ENCODE results near the gene PSMF1.
"Not testable (repeated sequence)": the region's sequence is repeated elsewhere in the genome, so short reads cannot be mapped to it uniquely, and the experiment has no call there.

Gene PSMF1

GRCh38 chr20:1122388-1123315, 4.2 kb downstream of the PSMF1 start:
- DNase-seq = peak; percentile 31

- no peak for DNase-seq
Measured at GRCh38 chr20:1123666-1124065, 5.3 kb downstream of the PSMF1 start.

- DNase-seq = no peak
Measured at GRCh38 chr20:1124421-1124820, 6.0 kb downstream of the PSMF1 start.

GRCh38 chr20:1125277-1125676, 6.9 kb downstream of the PSMF1 start:
- DNase-seq = no peak

- DNase-seq = no peak
Measured at GRCh38 chr20:1127840-1128239, 9.4 kb downstream of the PSMF1 start.

- no peak for DNase-seq
Measured at GRCh38 chr20:1130058-1130694, 11.8 kb downstream of the PSMF1 start.

- no peak for DNase-seq
Measured at GRCh38 chr20:1130847-1131246, 12.4 kb downstream of the PSMF1 start.

GRCh38 chr20:1131354-1131753, 13.0 kb downstream of the PSMF1 start:
- DNase-seq = no peak

GRCh38 chr20:1134355-1134754, 16.0 kb downstream of the PSMF1 start:
- DNase-seq = no peak

GRCh38 chr20:1134836-1135235, 16.4 kb downstream of the PSMF1 start:
- no peak for DNase-seq

- no peak for DNase-seq
Measured at GRCh38 chr20:1137236-1137635, 18.8 kb downstream of the PSMF1 start.

- no peak for DNase-seq
Measured at GRCh38 chr20:1144401-1145172, 26.2 kb downstream of the PSMF1 start.

GRCh38 chr20:1146957-1147356, 28.6 kb downstream of the PSMF1 start:
- no peak for DNase-seq

- not testable (repeated sequence) for DNase-seq
Measured at GRCh38 chr20:1149812-1150211, 31.4 kb downstream of the PSMF1 start.

GRCh38 chr20:1150218-1150617, 31.8 kb downstream of the PSMF1 start:
- DNase-seq = no peak

- no peak for DNase-seq
Measured at GRCh38 chr20:1150968-1151367, 32.6 kb downstream of the PSMF1 start.

- DNase-seq = no peak
Measured at GRCh38 chr20:1154226-1154625, 35.8 kb downstream of the PSMF1 start.

- no peak for DNase-seq
Measured at GRCh38 chr20:1154691-1155090, 36.3 kb downstream of the PSMF1 start.

- no peak for DNase-seq
Measured at GRCh38 chr20:1155342-1155741, 36.9 kb downstream of the PSMF1 start.

GRCh38 chr20:1160496-1160895, 42.1 kb downstream of the PSMF1 start:
- no peak for DNase-seq

- DNase-seq = no peak
Measured at GRCh38 chr20:1160991-1161390, 42.6 kb downstream of the PSMF1 start.

- DNase-seq = no peak
Measured at GRCh38 chr20:1163105-1163504, 44.7 kb downstream of the PSMF1 start.

GRCh38 chr20:1163653-1164052, 45.3 kb downstream of the PSMF1 start:
- DNase-seq = no peak

GRCh38 chr20:1164871-1165270, 46.5 kb downstream of the PSMF1 start:
- DNase-seq = no peak
